ENCODE measurements around the gene ECM1.

Gene ECM1

DNA sequence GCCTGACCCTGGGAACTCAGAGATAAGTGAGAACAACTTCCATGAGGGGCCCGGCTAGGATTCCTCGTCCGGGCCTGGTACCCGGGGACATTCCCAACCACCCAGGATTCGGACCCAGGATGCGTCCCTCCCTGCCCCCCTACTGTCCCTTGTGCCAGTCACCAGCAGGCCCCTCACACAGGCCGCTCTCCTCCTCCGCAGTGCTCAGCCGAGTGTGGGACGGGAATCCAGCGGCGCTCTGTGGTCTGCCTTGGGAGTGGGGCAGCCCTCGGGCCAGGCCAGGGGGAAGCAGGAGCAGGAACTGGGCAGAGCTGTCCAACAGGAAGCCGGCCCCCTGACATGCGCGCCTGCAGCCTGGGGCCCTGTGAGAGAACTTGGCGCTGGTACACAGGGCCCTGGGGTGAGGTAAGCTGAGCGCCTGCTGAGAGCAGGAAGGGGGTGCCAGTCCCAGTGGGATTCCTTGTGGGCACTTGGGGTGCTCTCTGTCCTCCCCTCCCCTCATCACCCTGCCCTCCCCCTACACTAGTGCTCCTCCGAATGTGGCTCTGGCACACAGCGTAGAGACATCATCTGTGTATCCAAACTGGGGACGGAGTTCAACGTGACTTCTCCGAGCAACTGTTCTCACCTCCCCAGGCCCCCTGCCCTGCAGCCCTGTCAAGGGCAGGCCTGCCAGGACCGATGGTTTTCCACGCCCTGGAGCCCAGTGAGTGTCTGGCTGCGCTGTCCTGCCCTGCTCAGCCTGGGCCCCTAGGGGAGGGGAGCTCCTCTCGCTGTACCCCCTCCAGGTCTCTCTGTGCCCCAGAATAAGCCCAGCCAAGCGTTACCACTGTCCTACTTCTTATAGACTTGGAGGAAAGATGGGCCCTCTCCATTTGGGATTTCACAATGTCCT is 51.1 kb downstream of the ECM1 start:
- peak; percentile 56 for DNase-seq (ENCODE audit: low spot score)

DNA sequence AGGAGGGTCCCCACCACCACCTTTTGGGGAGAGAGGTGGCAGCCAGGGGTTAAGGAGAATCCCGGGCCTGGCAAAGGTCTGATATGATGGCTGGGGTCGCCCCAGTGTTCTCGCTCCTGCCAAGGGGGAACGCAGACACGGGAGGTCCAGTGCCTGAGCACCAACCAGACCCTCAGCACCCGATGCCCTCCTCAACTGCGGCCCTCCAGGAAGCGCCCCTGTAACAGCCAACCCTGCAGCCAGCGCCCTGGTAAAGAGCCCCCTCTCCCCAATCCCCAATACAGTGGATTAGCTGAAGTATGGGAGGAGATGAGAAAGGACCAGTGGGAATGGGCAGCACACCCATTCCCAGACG is 51.7 kb downstream of the ECM1 start:
- DNase-seq (ENCODE audit: low spot score) = no peak

DNA sequence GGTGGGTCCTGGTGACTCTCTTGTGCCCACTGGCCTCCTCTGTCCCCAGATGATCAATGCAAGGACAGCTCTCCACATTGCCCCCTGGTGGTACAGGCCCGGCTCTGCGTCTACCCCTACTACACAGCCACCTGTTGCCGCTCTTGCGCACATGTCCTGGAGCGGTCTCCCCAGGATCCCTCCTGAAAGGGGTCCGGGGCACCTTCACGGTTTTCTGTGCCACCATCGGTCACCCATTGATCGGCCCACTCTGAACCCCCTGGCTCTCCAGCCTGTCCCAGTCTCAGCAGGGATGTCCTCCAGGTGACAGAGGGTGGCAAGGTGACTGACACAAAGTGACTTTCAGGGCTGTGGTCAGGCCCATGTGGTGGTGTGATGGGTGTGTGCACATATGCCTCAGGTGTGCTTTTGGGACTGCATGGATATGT is 52.1 kb downstream of the ECM1 start:
- DNase-seq (ENCODE audit: low spot score) = peak; percentile 88

DNA sequence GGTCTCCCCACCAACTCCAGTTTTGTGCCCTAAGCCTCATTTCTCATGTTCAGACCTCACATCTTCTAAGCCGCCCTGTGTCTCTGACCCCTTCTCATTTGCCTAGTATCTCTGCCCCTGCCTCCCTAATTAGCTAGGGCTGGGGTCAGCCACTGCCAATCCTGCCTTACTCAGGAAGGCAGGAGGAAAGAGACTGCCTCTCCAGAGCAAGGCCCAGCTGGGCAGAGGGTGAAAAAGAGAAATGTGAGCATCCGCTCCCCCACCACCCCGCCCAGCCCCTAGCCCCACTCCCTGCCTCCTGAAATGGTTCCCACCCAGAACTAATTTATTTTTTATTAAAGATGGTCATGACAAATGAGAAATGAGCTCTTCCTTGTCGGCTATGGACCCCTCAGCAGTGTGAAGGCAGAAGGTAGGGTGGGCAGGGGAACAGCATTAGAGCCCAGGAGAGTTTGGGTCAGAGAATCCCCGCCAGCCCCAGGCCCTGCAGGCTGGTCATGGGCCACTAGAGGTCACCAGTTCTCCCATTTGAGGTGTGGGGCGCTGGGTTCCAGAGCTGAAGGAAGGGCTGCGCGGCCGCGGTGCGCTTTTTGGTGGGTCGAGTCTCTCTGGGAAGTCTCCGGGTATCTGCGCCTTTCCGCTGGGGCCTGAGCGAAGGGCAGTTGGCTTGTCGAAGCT is 52.8 kb downstream of the ECM1 start:
- DNase-seq (ENCODE audit: low spot score) = peak; percentile 95

DNA sequence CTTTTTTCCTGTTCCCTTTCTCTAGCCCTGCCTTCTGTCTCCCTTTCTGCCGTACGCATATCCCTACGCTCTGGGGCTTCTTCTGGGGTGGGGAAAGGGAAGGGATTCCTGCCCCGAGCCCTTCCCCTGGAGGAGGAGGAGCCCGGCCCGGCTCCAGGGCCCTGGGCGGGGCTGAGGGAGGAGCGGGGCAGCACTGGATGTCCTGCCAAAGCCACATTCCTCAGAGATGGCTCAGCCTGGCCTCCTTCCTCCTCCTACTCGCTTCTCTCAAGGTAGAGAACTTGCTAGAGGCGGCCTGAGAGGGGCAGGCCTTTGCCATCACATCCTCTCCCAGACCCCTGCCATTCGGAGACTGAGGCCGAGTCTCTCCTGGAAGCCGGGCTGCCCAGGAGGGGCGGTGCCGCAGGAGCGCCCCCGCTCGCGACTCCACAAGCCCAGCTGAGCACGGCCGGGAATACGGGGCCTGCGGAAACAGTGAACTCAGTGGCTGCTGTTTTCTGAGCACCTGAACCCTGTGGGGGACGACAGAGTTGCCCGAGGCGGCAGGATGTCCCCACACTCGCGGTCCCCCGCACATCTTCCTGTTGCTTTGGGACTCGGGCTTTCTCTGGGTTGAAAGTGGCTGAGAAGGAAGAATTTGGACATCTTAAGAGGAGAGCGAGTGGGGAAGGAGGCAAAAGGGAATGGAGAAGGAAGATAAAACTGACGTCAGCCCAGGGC is 53.5 kb downstream of the ECM1 start:
- peak; percentile 92 for DNase-seq (ENCODE audit: low spot score)

DNA sequence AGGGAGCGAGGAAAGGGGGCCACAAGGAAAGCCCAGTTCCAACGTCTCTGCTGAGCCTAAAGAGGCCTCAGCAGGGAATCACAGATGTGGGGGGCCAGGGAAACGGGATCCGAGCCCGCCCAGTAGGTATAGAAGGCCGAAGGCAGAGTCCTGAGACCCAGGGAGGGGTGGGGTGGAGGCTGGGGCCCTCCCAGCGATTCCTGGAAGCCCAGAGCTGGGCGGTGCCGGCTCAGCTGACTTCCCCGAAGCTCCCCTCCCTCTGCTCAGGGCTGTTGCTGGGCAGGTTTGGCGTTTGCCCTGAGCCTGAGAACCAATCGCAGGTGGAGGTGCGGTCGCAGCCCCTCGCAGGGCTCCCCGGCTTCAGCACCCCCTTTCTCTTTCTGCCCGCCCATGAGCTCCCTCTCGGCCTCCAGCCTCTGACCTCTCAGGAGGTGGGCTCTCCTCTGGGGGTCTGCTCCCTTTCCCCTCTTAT is 54.1 kb downstream of the ECM1 start:
- peak; percentile 92 for DNase-seq (ENCODE audit: low spot score)

DNA sequence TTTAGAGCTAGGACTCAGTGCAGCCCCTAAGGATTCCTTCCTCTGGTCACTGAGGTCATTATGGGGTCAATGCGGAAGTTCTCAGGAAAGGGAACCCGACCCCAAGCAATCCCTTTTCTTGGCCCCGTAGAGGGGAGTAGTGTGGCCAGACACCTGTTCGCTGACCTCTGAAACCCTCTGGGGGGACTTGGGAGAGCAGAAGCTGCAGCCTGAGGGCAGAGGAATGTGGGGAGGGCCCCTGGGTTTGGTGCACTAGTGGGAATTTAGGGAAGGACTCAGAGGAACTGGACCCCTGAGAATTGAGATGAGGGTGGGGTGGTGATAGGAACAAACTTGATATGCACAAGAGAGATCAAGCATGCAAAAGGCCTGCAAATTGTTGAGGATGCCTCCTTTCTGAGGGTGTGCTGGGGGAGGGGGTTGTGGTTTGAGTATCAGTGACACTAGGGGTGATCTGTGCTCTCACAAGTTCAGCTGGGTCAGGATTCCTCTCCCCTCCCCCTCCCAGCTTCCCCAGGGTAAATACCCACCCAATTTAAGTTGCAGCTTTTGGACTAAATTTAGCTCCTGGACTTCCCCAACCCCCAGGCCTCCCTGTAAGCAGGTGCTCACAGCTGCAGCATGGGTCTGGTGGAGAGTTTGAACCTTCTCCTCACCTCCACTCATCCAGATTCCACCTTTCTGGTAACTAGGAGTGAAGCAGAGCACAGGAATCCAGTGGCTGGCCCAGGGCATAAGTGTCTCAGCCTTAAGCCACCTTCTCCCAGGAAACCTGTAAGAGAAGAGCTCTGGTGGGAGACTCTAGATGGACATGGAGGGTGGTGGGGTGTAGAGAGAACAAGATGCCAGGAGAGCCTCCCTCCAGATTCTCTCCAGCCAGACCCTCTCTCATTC is 54.8 kb downstream of the ECM1 start:
- DNase-seq (ENCODE audit: low spot score) = no peak

Data from ecto neural progenitor cell (in vitro differentiated cells).